ENCODE results near the gene GHRH.

GHRH gene

GRCh38 chr20:37205130-37205529 is 56.5 kb downstream of the GHRH start:
- DNase-seq (ENCODE audit: low read depth in 2 of 2): no peak

- DNase-seq (ENCODE audit: low read depth in 2 of 2): no peak
These were observed 57.6 kb downstream of the GHRH start for GRCh38 chr20:37204056-37204455.

GRCh38 chr20:37202267-37202943 is 59.2 kb downstream of the GHRH start:
- no peak for DNase-seq (ENCODE audit: low read depth in 2 of 2)

GRCh38 chr20:37201827-37202162 is 59.8 kb downstream of the GHRH start:
- no peak for DNase-seq (ENCODE audit: low read depth in 2 of 2)

All from stimulated activated CD8-positive, alpha-beta memory T cell treated with anti-CD3 and anti-CD28 coated beads, Interleukin-15, amount 100 ng/mL, for 48 hours (primary cell).